ENCODE results near the gene TRIM45.

TRIM45 gene

GRCh38 chr1:117142200-117142599, 20.7 kb upstream of the TRIM45 start:
- H3K27ac ChIP-seq, result no peak overlapping the region
- TF ChIP-seq ZFX (IDR thresholded peaks at IDR 0.05) (no peak), CTCF (conservative IDR thresholded peaks at IDR 0.05) (no peak)

- TF ChIP-seq CTCF (conservative IDR thresholded peaks at IDR 0.05) (no peak), ZFX (IDR thresholded peaks at IDR 0.05) (no peak)
- H3K27ac ChIP-seq, result no peak overlapping the region
Measured at GRCh38 chr1:117138561-117138960, 17.0 kb upstream of the TRIM45 start.

- TF ChIP-seq CTCF (conservative IDR thresholded peaks at IDR 0.05), result no peak
- TF ChIP-seq ZFX (IDR thresholded peaks at IDR 0.05), result no peak
- no peak overlapping the region for H3K27ac ChIP-seq
Measured at GRCh38 chr1:117138106-117138505, 16.6 kb upstream of the TRIM45 start.

GRCh38 chr1:117137281-117137855, 15.8 kb upstream of the TRIM45 start:
- no peak overlapping the region for H3K27ac ChIP-seq
- TF ChIP-seq CTCF (conservative IDR thresholded peaks at IDR 0.05) (no peak), ZFX (IDR thresholded peaks at IDR 0.05) (no peak)

GRCh38 chr1:117136749-117137148, 15.2 kb upstream of the TRIM45 start:
- TF ChIP-seq ZFX (IDR thresholded peaks at IDR 0.05) (no peak), CTCF (conservative IDR thresholded peaks at IDR 0.05) (no peak)
- no peak overlapping the region for H3K27ac ChIP-seq

GRCh38 chr1:117135329-117135728, 13.8 kb upstream of the TRIM45 start:
- TF ChIP-seq ZFX (IDR thresholded peaks at IDR 0.05), result no peak
- no peak for TF ChIP-seq CTCF (conservative IDR thresholded peaks at IDR 0.05)
- H3K27ac ChIP-seq, result no peak overlapping the region

GRCh38 chr1:117130526-117130925, 9.0 kb upstream of the TRIM45 start:
- TF ChIP-seq CTCF (conservative IDR thresholded peaks at IDR 0.05), result no peak
- no peak overlapping the region for H3K27ac ChIP-seq

Measured in C4-2B (cell line).